GM19023 (cell line): Measurements from ENCODE around the gene ARID1B.
A peak's percentile ranks its signal among the peaks of the same experiment; 100 is the strongest.

Source experiments
- ATAC-seq: cut with Tn5 transposase; IDR thresholded peaks from one replicate; pipeline ENCODE4 v1.9.1; 2021; ENCODE audit warnings: mild to moderate bottlenecking, moderate library complexity; ENCODE audit not compliant: unreplicated experiment

ARID1B gene

GRCh38 chr6:156875062-156875461, 97.9 kb downstream of the ARID1B start:
- ATAC-seq, result no peak

GRCh38 chr6:156876302-156876701, 99.1 kb downstream of the ARID1B start:
- no peak for ATAC-seq

GRCh38 chr6:156877126-156877863, 100.1 kb downstream of the ARID1B start:
- no peak for ATAC-seq

- ATAC-seq, result no peak
Observed at GRCh38 chr6:156878681-156879080, 101.5 kb downstream of the ARID1B start.

GRCh38 chr6:156879186-156879585, 102.0 kb downstream of the ARID1B start:
- ATAC-seq, result no peak

- no peak for ATAC-seq
Observed at GRCh38 chr6:156879591-156879990, 102.4 kb downstream of the ARID1B start.

- no peak for ATAC-seq
Observed at GRCh38 chr6:156880913-156881312, 103.7 kb downstream of the ARID1B start.

GRCh38 chr6:156881687-156882629, 104.8 kb downstream of the ARID1B start:
- no peak for ATAC-seq

GRCh38 chr6:156883497-156884252, 106.5 kb downstream of the ARID1B start:
- no peak for ATAC-seq

GRCh38 chr6:156884306-156884705, 107.1 kb downstream of the ARID1B start:
- ATAC-seq, result no peak

- ATAC-seq, result no peak
Observed at GRCh38 chr6:156885562-156885961, 108.4 kb downstream of the ARID1B start.

GRCh38 chr6:156886409-156886808, 109.2 kb downstream of the ARID1B start:
- peak; percentile 71 for ATAC-seq

GRCh38 chr6:156887623-156888269, 110.6 kb downstream of the ARID1B start:
- no peak for ATAC-seq

GRCh38 chr6:156889469-156889868, 112.3 kb downstream of the ARID1B start:
- ATAC-seq, result no peak

GRCh38 chr6:156889986-156890385, 112.8 kb downstream of the ARID1B start:
- ATAC-seq, result no peak

- ATAC-seq, result no peak
Observed at GRCh38 chr6:156890627-156891314, 113.6 kb downstream of the ARID1B start.

GRCh38 chr6:156897907-156898531, 120.8 kb downstream of the ARID1B start:
- no peak for ATAC-seq

- no peak for ATAC-seq
Observed at GRCh38 chr6:156899071-156899470, 121.9 kb downstream of the ARID1B start.

- ATAC-seq, result no peak
Observed at GRCh38 chr6:156899532-156900135, 122.5 kb downstream of the ARID1B start.
